A549 (cell line): ENCODE measurements around the gene DNAJB13. TPM values are rescaled to one million over a fixed set of nuclear protein-coding genes. Genes with fewer than 3 reads are reported as not detected.

Experiments used
- ATAC-seq, 2 experiments: fragments of 200-7000 bp in 1 of 2; fragments of >200 bp in 1 of 2; cut with Nextera tagmentation in 1 of 2; cut with Tn5 transposase in 1 of 2; 3 replicates each; pipeline versions ENCODE4 v1.8.0 to v1.9.1; 2018 to 2020; ENCODE audit warnings: mild to moderate bottlenecking in 1 of 2, moderate library complexity in 1 of 2
- CTCF ChIA-PET: fragments of 300-600 bp; sonication (Branson Sonifier 250); formaldehyde crosslinking; extraction: SDS; loops from one replicate; lab custom pipeline; 2021; ENCODE audit warnings: antibody characterized with exemption, inconsistent platforms; lab: Yijun Ruan, JAX
- POLR2A ChIA-PET: fragments of 350-600 bp; formaldehyde crosslinking; extraction: SDS; loops from one replicate; lab custom pipeline; 2021; ENCODE audit warnings: antibody characterized with exemption, inconsistent platforms; lab: Yijun Ruan, JAX
- DNase-seq, 2 experiments: peaks; one replicate each; pipeline versions ENCODE4 v3.0.0 to v3.0.0-alpha.2; 2011 to 2016; ENCODE audit warnings: low read depth in 1 of 2, low spot score in 1 of 2
- FAIRE-seq: peaks from 2 replicates; lab custom pipeline; 2011; peaks lifted over from hg19 to GRCh38; lab: Jason Lieb, UNC
- H3K27ac ChIP-seq, 2 experiments: fragments of >200 bp; sonication (Bioruptor Twin); formaldehyde crosslinking; 3 replicates each; pipeline ENCODE4 v1.5.1; 2016 to 2017
- H3K4me1 ChIP-seq: fragments of >200 bp; sonication (Bioruptor Twin); formaldehyde crosslinking; 3 replicates; pipeline ENCODE4 v1.6.1; 2016
- H3K4me2 ChIP-seq: fragments of >200 bp; sonication (Bioruptor Twin); formaldehyde crosslinking; 3 replicates; pipeline ENCODE4 v1.6.1; 2016
- H3K4me3 ChIP-seq: fragments of >200 bp; sonication (Bioruptor Twin); formaldehyde crosslinking; 3 replicates; pipeline ENCODE4 v1.5.1; 2016
- H3K9me3 ChIP-seq: fragments of >200 bp; sonication (Bioruptor Twin); formaldehyde crosslinking; 3 replicates; pipeline ENCODE4 v1.6.1; 2016
- EP300 ChIP-seq, 2 experiments: fragments of >200 bp; sonication (Bioruptor Twin); formaldehyde crosslinking; IDR thresholded peaks; 2 replicates in 1 of 2; 3 replicates in 1 of 2; pipeline ENCODE4 v1.6.1; 2016 to 2017
- ESRRA ChIP-seq: fragments of 150-350 bp; IDR thresholded peaks from 2 replicates; pipeline ENCODE4 v1.6.1; 2014; ENCODE audit warnings: mild to moderate bottlenecking, low read length, borderline replicate concordance
- FOSL2 ChIP-seq, 2 experiments: fragments of 450-650 bp in 1 of 2; fragments of >200 bp in 1 of 2; sonication (Bioruptor Twin) in 1 of 2; formaldehyde crosslinking; IDR thresholded peaks; 2 replicates each; pipeline versions ENCODE4 v1.5.0 to v1.6.1; 2016 to 2020; ENCODE audit warnings: mild to moderate bottlenecking in 1 of 2, moderate library complexity in 1 of 2
- HEYL ChIP-seq: fragments of 250-450 bp; sonication (Bioruptor Pico); IDR thresholded peaks from 2 replicates; pipeline ENCODE4 v1.8.0; 2021; ENCODE audit warnings: mild to moderate bottlenecking, moderate library complexity
- JUNB ChIP-seq: fragments of >200 bp; sonication (Bioruptor Twin); formaldehyde crosslinking; IDR thresholded peaks from 2 replicates; pipeline ENCODE4 v1.6.1; 2016
- MAFK ChIP-seq: fragments of 450-650 bp; IDR thresholded peaks from 2 replicates; pipeline ENCODE4 v1.6.1; 2014; ENCODE audit not compliant: partially characterized antibody
- MAZ ChIP-seq: fragments of 150-350 bp; IDR thresholded peaks from 2 replicates; pipeline ENCODE4 v1.6.1; 2014; ENCODE audit warnings: antibody characterized with exemption, low read depth, low read length, borderline replicate concordance
- NFE2L2 ChIP-seq: fragments of 150-350 bp; conservative IDR thresholded peaks from 2 replicates; pipeline ENCODE4 v1.6.1; 2014; ENCODE audit warnings: low read length
- NPAS2 ChIP-seq: fragments of 250-450 bp; sonication (Bioruptor Pico); IDR thresholded peaks from 2 replicates; pipeline ENCODE4 v1.8.0; 2022; ENCODE audit warnings: mild to moderate bottlenecking, moderate library complexity, borderline replicate concordance
- POLR2A ChIP-seq: IDR thresholded peaks from 2 replicates; pipeline ENCODE4 v1.6.1; 2012; ENCODE audit warnings: mild to moderate bottlenecking, low read length
- RAD21 ChIP-seq, 2 experiments: fragments of >200 bp in 1 of 2; sonication (Bioruptor Twin) in 1 of 2; formaldehyde crosslinking in 1 of 2; IDR thresholded peaks in 1 of 2; conservative IDR thresholded peaks in 1 of 2; 2 replicates in 1 of 2; 3 replicates in 1 of 2; pipeline ENCODE4 v1.6.1; 2012 to 2018; ENCODE audit warnings: inconsistent platforms in 1 of 2
- RCOR1 ChIP-seq: fragments of 150-350 bp; IDR thresholded peaks from 2 replicates; pipeline ENCODE4 v1.6.1; 2014; ENCODE audit warnings: antibody characterized with exemption, low read length, low read depth
- WGBS: methylation state at CpG from one replicate; pipeline ENCODE4 v1.1.6; 2017; ENCODE audit errors: missing lambda C conversion rate; 5-methylcytosine and 5-hydroxymethylcytosine counted together
- polyA minus RNA-seq: library from RNA; depleted of rRNA, polyadenylated mRNA; stranded (reverse); fragments of >200 nt; gene quantifications from 2 replicates; pipeline ENCODE4 v1.2.3, GENCODE V29; 2011; rRNA and poly(A)+ RNA removed
- polyA plus RNA-seq, 4 experiments: library from polyadenylated mRNA; depleted of rRNA in 3 of 4; stranded (reverse); fragments of >200 nt; fragmentation: RNase III in 1 of 4; extraction: RNeasy Plus Mini Kit Qiagen cat#74134 plus additional on column Dnase treatment in 1 of 4; gene quantifications; 2 replicates in 3 of 4; 3 replicates in 1 of 4; pipeline ENCODE4 v1.2.3, GENCODE V29; 2011 to 2017
- TF ChIP-seq, protein P1 (sequence below): fragments of >200 bp; sonication (Bioruptor Twin); formaldehyde crosslinking; IDR thresholded peaks from 3 replicates; pipeline ENCODE4 v1.5.1; 2016

The DNAJB13 gene, protein sequence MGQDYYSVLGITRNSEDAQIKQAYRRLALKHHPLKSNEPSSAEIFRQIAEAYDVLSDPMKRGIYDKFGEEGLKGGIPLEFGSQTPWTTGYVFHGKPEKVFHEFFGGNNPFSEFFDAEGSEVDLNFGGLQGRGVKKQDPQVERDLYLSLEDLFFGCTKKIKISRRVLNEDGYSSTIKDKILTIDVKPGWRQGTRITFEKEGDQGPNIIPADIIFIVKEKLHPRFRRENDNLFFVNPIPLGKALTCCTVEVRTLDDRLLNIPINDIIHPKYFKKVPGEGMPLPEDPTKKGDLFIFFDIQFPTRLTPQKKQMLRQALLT
- polyA plus RNA-seq (2011; rRNA removed) (0.87 and 0.90 TPM in 2 replicates), polyA plus RNA-seq (2017; fragmentation: RNase III; extraction: RNeasy Plus Mini Kit Qiagen cat#74134 plus additional on column Dnase treatment) (0.47 to 0.95 TPM (median 0.75 TPM) in 3 replicates), polyA minus RNA-seq (1.4 and 1.5 TPM in 2 replicates)
- polyA plus RNA-seq (2012; cell fraction: cytosol; rRNA removed), result 0.66 and 1.2 TPM in 2 replicates
- 0.47 and 0.70 TPM in 2 replicates for polyA plus RNA-seq (2012; cell fraction: nucleus; rRNA removed)

DNA sequence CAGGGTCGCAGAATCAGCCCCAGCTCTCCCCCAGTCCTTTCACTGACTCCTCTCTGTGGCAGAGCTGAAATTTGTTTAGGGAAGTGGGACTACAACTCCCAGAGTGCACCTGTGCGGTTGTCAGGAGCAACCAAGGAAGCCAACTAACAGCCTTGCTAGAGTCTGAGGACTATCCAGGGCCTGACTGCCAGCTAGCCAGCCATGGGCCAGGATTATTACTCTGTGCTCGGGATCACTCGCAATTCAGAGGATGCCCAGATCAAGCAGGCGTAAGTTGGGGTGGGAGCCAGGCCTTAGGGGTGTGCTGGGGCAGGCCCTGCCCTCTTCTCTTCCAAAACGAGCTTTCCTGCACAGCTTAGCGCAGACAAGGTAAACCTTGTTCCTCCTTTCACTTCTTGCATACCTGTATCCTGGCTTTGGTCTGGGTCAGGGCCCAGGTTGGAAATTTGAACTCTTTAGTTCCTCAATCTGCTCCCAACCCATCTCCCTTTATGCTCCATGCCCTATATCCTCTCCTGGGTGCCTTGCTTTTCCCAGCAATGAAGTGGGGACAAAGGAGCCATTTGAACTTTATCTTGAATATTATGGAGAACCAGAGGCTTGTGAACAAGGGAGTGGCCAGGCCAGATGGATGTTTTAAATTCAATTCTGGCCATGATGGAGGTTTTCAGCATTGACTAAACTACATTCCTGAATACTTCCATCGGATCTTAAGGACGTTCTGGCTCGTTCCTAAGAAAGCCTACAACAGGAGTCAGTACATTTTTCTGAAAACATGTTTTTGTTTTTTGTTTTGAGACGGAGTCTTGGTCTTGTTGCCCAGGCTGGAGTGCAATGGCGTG, at the start of gene DNAJB13:
Gene DNAJB13 (plus strand): TSS at position 158 of the 842 bp plus-strand sequence. CDS start 44 bp downstream, at position 202.
- H3K27ac ChIP-seq, result peak within 1 kb of the TSS in 1 of 2 experiments; percentile 63; a peak in 3 of 6 replicates
- H3K4me3 ChIP-seq, result no peak within 1 kb of the TSS
- no peak for FAIRE-seq
- ChIA-PET CTCF (interaction anchor here (0.7 to 1.6 kb wide), 4 partner anchors 13 to 25 kb away, joined by 3 to 4 read pairs (median 3); no protein-coding TSS in a partner anchor), POLR2A (no interaction called here)
- TF ChIP-seq JUNB (no peak), MAZ (no peak), FOSL2 (IDR thresholded peaks at IDR 0.05) (no peak), FOSL2 (CRISPR knock-in tag; IDR thresholded peaks at IDR 0.05) (no peak), EP300 (IDR thresholded peaks at IDR 0.05) (no peak), NPAS2 (CRISPR knock-in tag) (no peak), ESRRA (no peak), HEYL (CRISPR knock-in tag) (no peak), RCOR1 (no peak), POLR2A (no peak)
- H3K9me3 ChIP-seq, result no peaks in the 10 kb centered on the region
- 73% methylated on average over 12 of the region's 12 CpGs for WGBS
- peak; percentile 67 to 88 for DNase-seq
- peaks cover 14% of the 10 kb centered on the region for H3K4me1 ChIP-seq
- ATAC-seq, result peak; percentile 97 to 98
- H3K4me2 ChIP-seq, result no peak within 1 kb of the TSS

DNA sequence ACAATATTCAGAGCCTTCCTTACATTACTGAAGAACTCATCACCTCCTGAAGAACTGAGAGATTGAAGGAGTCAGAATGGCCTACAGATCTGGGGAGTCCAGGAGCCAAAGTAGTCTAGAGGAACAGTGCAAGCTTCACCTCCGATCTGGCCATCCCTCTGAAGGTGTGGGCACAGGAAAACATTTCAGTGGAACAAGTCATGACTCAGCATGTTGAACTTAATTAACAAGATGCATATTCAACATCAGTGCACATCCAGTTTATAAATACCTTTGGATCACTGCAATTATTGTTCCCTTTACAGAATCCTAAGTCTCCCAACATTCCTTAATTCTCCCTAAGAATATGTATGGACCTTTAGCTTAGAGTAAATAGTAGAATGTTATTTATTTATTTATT, 48.5 kb upstream of the DNAJB13 start:
- FAIRE-seq (no peak), ATAC-seq (no peak), DNase-seq (no peak)
- H3K4me3 ChIP-seq, result no peak overlapping the region
- no peaks in the 10 kb centered on the region for H3K9me3 ChIP-seq
- TF ChIP-seq MAFK, result peak; percentile 81
- TF ChIP-seq NFE2L2, result peak; percentile 37; the same call in 1 of the 2 replicates
- no peak for TF ChIP-seq RAD21 (conservative IDR thresholded peaks at IDR 0.05 in 1 of 2, IDR thresholded peaks at IDR 0.05 in 1 of 2)
- peaks cover 2% of the 10 kb centered on the region; the same call in 2 of the 3 replicates for H3K4me1 ChIP-seq
- CTCF ChIA-PET, result interaction anchor here (1.3 kb wide), 1 partner anchor 15 kb away, joined by 4 read pairs; no protein-coding TSS in a partner anchor
- WGBS, result 100% methylated on average over 1 of the region's 1 CpG
- H3K27ac ChIP-seq, result no peak overlapping the region; a peak in 1 of 6 replicates
- H3K4me2 ChIP-seq, result no peak overlapping the region
- POLR2A ChIA-PET, result no interaction called here

DNA sequence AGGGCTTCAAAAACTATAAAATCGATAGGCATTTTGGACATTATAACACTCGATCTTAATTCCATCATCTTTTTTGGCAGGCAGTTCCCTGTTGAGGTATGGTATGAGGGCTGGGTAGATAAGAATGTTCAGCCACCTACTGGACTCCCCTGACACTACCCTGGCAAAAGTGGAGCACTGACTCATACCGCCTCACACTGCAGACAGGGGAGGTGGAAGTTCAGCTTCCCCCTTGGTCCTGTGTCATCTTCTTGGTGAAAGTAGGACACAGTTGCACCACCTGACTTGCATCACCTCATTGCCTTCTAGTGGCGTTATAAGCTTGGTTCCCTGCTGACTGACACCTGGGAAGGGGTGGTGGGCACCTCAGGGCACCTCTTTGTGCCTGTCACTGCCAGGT, 43.6 kb upstream of the DNAJB13 start:
- Histone ChIP-seq H3K27ac (0 out of 6 replicates have a peak overlapping the region, but pooled peaks of 1 of the 2 experiments have one; percentile 24), H3K4me2 (no peak overlapping the region), H3K9me3 (no peaks in the 10 kb centered on the region), H3K4me1 (peaks cover 5% of the 10 kb centered on the region; the same call in 2 of the 3 replicates), H3K4me3 (no peak overlapping the region)
- WGBS, result 77% methylated on average over 4 of the region's 4 CpGs
- ATAC-seq, result peak; percentile 99
- POLR2A ChIA-PET, result interaction anchor here (1.0 kb wide), 1 partner anchor 119 kb away, joined by 3 read pairs; no protein-coding TSS in a partner anchor
- no peak for FAIRE-seq
- CTCF ChIA-PET, result interaction anchor here (0.6 to 1.8 kb wide), 6 partner anchors 8 to 1910 kb away, joined by 3 to 4 read pairs (median 3); partner anchors contain the start of gene UCP2
- TF ChIP-seq RAD21 (conservative IDR thresholded peaks at IDR 0.05 in 1 of 2, IDR thresholded peaks at IDR 0.05 in 1 of 2) (0 out of 5 replicates have a peak, but pooled peaks of 1 of the 2 experiments have one; percentile 6), ESRRA (no peak), FOSL2 (IDR thresholded peaks at IDR 0.05) (no peak), FOSL2 (CRISPR knock-in tag; IDR thresholded peaks at IDR 0.05) (peak; percentile 28; the same call in 1 of the 2 replicates)
- TF ChIP-seq, protein P1, sequence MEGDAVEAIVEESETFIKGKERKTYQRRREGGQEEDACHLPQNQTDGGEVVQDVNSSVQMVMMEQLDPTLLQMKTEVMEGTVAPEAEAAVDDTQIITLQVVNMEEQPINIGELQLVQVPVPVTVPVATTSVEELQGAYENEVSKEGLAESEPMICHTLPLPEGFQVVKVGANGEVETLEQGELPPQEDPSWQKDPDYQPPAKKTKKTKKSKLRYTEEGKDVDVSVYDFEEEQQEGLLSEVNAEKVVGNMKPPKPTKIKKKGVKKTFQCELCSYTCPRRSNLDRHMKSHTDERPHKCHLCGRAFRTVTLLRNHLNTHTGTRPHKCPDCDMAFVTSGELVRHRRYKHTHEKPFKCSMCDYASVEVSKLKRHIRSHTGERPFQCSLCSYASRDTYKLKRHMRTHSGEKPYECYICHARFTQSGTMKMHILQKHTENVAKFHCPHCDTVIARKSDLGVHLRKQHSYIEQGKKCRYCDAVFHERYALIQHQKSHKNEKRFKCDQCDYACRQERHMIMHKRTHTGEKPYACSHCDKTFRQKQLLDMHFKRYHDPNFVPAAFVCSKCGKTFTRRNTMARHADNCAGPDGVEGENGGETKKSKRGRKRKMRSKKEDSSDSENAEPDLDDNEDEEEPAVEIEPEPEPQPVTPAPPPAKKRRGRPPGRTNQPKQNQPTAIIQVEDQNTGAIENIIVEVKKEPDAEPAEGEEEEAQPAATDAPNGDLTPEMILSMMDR, result 0 out of 3 replicates have a peak, but pooled peaks have one; percentile 8
- peak; percentile 49 to 75 for DNase-seq
